HL-60 (cell line): Measurements from ENCODE around the gene CYSRT1.

ENCODE experiments used
- DNase-seq, 2 experiments: peaks; one replicate each; pipeline ENCODE4 v3.0.0-alpha.2; 2010 to 2020; ENCODE audit warnings: low read depth in 1 of 2, low spot score in 1 of 2
- H3K27ac ChIP-seq: fragments of 250-450 bp; sonication (Bioruptor Pico); replicated peaks from 2 replicates; pipeline ENCODE4 v1.5.1; 2020; ENCODE audit warnings: mild to moderate bottlenecking, moderate library complexity
- H3K27me3 ChIP-seq: fragments of 250-450 bp; sonication (Bioruptor Pico); 2 replicates; pipeline ENCODE4 v1.5.1; 2021; ENCODE audit warnings: mild to moderate bottlenecking, moderate library complexity; ENCODE audit not compliant: insufficient read depth, poor library complexity, severe bottlenecking
- H3K4me3 ChIP-seq: replicated peaks from 2 replicates; pipeline ENCODE4 v1.5.1; 2011; ENCODE audit warnings: mild to moderate bottlenecking, control low read depth, low read length; ENCODE audit not compliant: insufficient read depth
- GABPA ChIP-seq: IDR thresholded peaks from 2 replicates; pipeline ENCODE4 v1.6.1; 2012; ENCODE audit warnings: low read depth
- POLR2AphosphoS5 ChIP-seq: IDR thresholded peaks from 2 replicates; pipeline ENCODE4 v1.6.1; 2012; ENCODE audit warnings: low read depth
- SPI1 ChIP-seq: IDR thresholded peaks from 2 replicates; pipeline ENCODE4 v1.6.1; 2012; ENCODE audit warnings: low read depth, mild to moderate bottlenecking, borderline replicate concordance
- TF ChIP-seq, protein P1 (sequence below): IDR thresholded peaks from 2 replicates; pipeline ENCODE4 v1.6.1; 2012; ENCODE audit warnings: low read depth; ENCODE audit not compliant: insufficient replicate concordance
- TF ChIP-seq, protein P2 (sequence below): IDR thresholded peaks from one replicate; pipeline ENCODE4 v1.5.1; 2011; ENCODE audit warnings: low read length, control low read depth, inconsistent platforms; ENCODE audit not compliant: insufficient read depth

CYSRT1 gene

DNA sequence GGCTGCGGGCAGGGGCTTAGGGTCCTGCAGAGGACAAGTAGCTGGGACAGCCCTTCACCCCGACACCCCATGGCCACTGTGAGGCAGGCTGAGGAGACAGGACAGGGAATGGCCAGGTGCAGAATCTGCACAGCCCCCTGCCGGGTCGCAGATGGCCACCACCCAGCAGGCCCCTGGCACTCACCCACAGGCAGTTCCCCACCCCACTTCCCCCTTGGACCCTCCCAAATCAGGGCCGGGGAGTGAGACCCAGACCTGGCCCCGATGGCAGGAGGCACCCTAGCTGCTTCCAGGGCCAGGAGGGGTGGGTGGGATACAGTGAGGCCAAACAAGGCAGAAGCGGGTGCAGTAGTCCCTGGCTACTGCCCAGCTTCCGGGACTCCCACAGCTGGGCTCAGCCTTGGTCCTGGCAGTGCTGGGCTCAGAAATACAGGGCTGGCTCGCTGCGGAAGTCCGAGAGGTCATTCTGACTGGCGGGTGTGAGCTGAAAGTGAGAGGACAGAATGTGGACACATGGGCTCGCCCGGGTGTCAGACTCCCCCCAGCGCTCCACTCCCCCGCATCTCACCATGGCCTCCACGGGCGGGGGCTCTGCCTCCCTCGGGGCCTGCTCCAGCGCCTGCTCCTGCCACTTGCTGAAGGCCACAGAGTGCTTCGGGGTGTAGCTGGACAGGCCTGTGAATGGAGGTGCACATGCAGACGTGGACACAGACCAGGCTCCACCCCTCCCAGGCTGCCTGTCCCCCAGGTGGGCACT is 33.1 kb upstream of the CYSRT1 start:
- TF ChIP-seq SPI1: no peak
- TF ChIP-seq GABPA: no peak
- TF ChIP-seq, protein P1, sequence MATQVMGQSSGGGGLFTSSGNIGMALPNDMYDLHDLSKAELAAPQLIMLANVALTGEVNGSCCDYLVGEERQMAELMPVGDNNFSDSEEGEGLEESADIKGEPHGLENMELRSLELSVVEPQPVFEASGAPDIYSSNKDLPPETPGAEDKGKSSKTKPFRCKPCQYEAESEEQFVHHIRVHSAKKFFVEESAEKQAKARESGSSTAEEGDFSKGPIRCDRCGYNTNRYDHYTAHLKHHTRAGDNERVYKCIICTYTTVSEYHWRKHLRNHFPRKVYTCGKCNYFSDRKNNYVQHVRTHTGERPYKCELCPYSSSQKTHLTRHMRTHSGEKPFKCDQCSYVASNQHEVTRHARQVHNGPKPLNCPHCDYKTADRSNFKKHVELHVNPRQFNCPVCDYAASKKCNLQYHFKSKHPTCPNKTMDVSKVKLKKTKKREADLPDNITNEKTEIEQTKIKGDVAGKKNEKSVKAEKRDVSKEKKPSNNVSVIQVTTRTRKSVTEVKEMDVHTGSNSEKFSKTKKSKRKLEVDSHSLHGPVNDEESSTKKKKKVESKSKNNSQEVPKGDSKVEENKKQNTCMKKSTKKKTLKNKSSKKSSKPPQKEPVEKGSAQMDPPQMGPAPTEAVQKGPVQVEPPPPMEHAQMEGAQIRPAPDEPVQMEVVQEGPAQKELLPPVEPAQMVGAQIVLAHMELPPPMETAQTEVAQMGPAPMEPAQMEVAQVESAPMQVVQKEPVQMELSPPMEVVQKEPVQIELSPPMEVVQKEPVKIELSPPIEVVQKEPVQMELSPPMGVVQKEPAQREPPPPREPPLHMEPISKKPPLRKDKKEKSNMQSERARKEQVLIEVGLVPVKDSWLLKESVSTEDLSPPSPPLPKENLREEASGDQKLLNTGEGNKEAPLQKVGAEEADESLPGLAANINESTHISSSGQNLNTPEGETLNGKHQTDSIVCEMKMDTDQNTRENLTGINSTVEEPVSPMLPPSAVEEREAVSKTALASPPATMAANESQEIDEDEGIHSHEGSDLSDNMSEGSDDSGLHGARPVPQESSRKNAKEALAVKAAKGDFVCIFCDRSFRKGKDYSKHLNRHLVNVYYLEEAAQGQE: no peak
- TF ChIP-seq POLR2AphosphoS5: no peak
- TF ChIP-seq, protein P2, sequence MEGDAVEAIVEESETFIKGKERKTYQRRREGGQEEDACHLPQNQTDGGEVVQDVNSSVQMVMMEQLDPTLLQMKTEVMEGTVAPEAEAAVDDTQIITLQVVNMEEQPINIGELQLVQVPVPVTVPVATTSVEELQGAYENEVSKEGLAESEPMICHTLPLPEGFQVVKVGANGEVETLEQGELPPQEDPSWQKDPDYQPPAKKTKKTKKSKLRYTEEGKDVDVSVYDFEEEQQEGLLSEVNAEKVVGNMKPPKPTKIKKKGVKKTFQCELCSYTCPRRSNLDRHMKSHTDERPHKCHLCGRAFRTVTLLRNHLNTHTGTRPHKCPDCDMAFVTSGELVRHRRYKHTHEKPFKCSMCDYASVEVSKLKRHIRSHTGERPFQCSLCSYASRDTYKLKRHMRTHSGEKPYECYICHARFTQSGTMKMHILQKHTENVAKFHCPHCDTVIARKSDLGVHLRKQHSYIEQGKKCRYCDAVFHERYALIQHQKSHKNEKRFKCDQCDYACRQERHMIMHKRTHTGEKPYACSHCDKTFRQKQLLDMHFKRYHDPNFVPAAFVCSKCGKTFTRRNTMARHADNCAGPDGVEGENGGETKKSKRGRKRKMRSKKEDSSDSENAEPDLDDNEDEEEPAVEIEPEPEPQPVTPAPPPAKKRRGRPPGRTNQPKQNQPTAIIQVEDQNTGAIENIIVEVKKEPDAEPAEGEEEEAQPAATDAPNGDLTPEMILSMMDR: no peak
- no peak overlapping the region for H3K27ac ChIP-seq

DNA sequence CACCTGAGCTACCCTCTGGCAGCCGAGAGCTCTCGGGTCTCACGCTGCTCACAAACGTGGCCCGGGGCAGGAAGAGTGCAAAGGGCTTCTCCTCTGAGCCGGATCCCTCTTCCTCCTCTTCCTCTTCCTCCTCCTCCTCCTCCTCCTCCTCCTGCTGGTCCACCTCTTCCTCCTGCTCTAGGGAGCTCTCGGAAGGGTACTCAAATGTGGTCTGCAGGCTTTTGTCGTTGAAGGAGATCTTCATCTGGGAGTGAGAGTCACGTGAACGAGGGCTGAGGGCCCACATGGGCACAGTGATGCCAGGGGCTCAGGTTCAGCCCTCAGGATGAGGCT is 32.6 kb upstream of the CYSRT1 start:
- H3K27me3 ChIP-seq: no peaks in the 10 kb centered on the region
- H3K27ac ChIP-seq: no peak overlapping the region
- TF ChIP-seq, protein P2: no peak
- TF ChIP-seq POLR2AphosphoS5: no peak
- TF ChIP-seq GABPA: no peak
- TF ChIP-seq, protein P1: no peak
- no peak for TF ChIP-seq SPI1
- no peak overlapping the region for H3K4me3 ChIP-seq
- DNase-seq: no peak

More for the DNA sequence above, 33.1 kb upstream of the CYSRT1 start:
- Histone ChIP-seq H3K4me3 (no peak overlapping the region), H3K27me3 (no peaks in the 10 kb centered on the region)
- DNase-seq: no peak

DNA sequence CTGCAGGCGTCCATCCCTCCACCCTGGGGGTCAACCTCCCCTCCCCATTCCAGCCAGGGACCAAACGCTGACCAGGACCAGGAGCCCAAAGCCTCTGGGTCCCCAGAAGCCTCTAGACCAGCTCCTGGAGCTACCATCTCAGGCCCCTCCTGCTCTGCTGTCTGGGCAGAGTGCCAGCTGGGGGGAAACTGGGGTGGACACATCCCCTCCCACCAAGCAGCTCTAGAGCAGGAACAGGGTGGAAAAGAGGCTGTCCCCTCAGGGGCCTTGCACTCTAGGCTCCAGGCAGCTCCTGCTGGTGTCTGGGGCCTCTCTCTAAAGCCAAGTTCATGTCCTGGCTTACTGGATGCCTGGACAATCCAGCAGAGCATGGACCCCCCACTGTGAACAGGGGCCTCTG is 32.1 kb upstream of the CYSRT1 start:
- H3K4me3 ChIP-seq: no peak overlapping the region
- no peak for DNase-seq
- TF ChIP-seq POLR2AphosphoS5 (no peak), GABPA (no peak), SPI1 (no peak)
- TF ChIP-seq, protein P1: no peak
- TF ChIP-seq, protein P2: no peak
- no peak overlapping the region for H3K27ac ChIP-seq
- H3K27me3 ChIP-seq: no peaks in the 10 kb centered on the region
